Measurements from ENCODE around the gene CGREF1.
"Not testable (repeated sequence)": the region's sequence is repeated elsewhere in the genome, so short reads cannot be mapped to it uniquely, and the experiment has no call there.

CGREF1 gene

GRCh38 chr2:27086724-27087593, 32.0 kb downstream of the CGREF1 start, which contains the start of gene KHK:
TSS of gene KHK (plus strand) at chr2:27086772. CDS start at chr2:27087260, 488 bp downstream.
- DNase-seq = peak; percentile 76

- peak; percentile 95 for DNase-seq
These were observed 32.7 kb downstream of the CGREF1 start for GRCh38 chr2:27086090-27086723.

- peak; percentile 59 for DNase-seq
These were observed 33.2 kb downstream of the CGREF1 start for GRCh38 chr2:27085673-27086089.

GRCh38 chr2:27085062-27085672, 33.8 kb downstream of the CGREF1 start:
- no peak for DNase-seq

- DNase-seq = no peak
These were observed 34.4 kb downstream of the CGREF1 start for GRCh38 chr2:27084297-27085061.

DNA sequence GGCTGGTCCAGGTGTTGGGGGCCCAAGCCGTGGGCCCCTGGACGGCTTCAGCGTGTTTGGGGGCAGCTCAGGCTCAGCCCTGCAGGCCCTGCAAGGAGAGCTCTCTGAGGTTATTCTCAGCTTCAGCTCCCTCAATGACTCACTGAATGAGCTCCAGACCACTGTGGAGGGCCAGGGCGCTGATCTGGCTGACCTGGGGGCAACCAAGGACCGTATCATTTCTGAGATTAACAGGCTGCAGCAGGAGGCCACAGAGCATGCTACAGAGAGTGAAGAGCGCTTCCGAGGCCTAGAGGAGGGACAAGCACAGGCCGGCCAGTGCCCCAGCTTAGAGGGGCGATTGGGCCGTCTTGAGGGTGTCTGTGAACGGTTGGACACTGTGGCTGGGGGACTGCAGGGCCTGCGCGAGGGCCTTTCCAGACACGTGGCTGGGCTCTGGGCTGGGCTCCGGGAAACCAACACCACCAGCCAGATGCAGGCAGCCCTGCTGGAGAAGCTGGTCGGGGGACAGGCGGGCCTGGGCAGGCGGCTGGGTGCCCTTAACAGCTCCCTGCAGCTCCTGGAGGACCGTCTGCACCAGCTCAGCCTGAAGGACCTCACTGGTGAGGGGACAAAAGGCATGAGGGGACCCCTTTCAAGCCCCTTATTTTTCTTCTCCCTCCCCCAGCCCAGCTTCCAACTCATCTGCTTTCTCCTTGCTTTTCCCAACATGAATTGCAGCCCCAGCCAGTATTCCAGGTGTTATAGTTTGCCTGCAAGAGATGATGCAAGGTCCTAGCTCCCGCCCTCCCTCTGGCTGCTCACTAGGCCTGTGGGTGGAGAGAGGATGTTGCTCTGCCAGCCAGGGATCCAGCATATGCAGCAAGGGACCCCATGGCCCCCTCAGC, 35.3 kb downstream of the CGREF1 start:
- DNase-seq = no peak

DNA sequence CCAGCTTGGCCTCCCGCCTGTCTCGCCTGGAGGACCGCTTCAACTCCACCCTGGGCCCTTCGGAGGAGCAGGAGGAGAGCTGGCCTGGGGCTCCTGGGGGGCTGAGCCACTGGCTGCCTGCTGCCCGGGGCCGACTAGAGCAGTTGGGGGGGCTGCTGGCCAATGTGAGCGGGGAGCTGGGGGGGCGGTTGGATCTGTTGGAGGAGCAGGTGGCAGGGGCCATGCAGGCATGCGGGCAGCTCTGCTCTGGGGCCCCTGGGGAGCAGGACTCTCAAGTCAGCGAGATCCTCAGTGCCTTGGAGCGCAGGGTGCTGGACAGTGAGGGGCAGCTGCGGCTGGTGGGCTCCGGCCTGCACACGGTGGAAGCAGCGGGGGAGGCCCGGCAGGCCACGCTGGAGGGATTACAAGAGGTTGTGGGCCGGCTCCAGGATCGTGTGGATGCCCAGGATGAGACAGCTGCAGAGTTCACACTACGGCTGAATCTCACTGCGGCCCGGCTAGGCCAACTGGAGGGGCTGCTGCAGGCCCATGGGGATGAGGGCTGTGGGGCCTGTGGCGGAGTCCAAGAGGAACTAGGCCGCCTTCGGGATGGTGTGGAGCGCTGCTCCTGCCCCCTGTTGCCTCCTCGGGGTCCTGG, 36.0 kb downstream of the CGREF1 start:
- DNase-seq = no peak

GRCh38 chr2:27081984-27082772, 36.8 kb downstream of the CGREF1 start:
- DNase-seq = no peak

DNA sequence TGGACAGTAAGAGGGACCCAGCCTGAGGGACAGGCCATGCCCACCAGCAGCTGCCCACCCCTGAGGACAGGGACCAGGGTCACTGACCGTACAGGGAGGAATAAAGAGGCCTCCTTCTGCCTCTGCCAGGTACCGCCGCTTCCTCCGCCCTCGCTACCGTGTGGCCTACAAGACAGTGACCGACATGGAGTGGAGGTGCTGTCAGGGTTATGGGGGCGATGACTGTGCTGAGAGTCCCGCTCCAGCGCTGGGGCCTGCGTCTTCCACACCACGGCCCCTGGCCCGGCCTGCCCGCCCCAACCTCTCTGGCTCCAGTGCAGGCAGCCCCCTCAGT, 38.4 kb downstream of the CGREF1 start:
- no peak for DNase-seq

- DNase-seq = no peak
These were observed 38.8 kb downstream of the CGREF1 start for GRCh38 chr2:27080140-27080469.

- DNase-seq = peak; percentile 32
These were observed 39.4 kb downstream of the CGREF1 start for GRCh38 chr2:27079233-27080139.

- no peak for DNase-seq
These were observed 40.4 kb downstream of the CGREF1 start, which contains the start of gene EMILIN1 for GRCh38 chr2:27078267-27079194. TSS of gene EMILIN1 (plus strand) at chr2:27078615. CDS start at chr2:27079066, 451 bp downstream.

DNA sequence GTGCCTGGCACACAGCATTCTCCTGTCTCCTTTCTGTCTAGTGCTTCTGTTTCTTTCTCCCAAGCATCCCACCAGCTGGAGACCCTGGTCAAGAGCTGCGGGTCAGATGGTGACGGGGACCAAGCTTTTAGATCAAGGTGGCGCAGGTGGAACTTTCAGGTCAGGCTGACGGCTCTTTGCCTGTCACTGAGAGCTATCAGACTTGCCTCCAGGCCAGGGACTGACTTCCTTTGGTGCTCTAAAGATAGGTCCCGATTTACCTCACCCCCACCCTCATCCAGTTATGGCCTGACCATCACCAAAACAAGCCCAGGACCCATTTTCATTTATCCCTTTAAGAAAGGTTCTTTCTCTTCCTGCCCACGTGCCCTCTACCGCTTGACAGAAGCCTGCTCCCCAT, 41.7 kb downstream of the CGREF1 start:
- DNase-seq = no peak

GRCh38 chr2:27076323-27076722, 42.6 kb downstream of the CGREF1 start:
- no peak for DNase-seq

DNA sequence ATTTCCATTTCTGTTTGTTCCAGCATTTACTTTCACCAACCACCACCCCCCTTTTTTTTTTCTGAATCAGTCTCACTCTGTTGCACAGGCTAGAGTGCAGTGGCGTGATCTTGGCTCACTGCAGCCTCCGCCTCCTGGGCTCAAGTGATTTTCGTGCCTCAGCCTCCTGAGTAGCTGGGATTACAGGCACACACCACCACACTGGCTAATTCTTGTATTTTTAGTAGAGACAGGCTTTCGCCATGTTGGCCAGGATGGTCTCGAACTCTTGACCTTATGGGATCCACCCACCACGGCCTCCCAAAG, 43.4 kb downstream of the CGREF1 start:
- not testable (repeated sequence) for DNase-seq

- DNase-seq = peak; percentile 74
These were observed 44.0 kb downstream of the CGREF1 start for GRCh38 chr2:27074738-27075565.

DNA sequence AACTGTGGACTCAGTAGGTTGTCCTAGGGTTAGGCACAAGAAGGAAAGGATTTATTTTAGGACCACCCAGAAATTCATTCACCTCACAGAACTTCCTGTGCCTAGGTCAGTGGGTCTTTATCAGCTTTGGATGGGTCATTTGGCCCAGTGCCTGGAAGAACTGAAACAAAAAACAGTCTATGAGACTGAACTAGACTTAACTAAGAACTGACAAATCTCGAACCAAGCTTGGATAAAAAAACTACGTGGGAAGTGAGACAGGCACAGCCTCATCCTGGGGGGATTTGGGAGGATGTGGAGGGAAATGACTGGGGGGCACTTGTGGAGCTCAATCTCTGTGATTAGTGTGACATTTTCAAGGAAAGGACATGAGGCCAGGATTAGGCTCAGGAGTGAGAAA, 45.1 kb downstream of the CGREF1 start:
- DNase-seq = no peak

DNA sequence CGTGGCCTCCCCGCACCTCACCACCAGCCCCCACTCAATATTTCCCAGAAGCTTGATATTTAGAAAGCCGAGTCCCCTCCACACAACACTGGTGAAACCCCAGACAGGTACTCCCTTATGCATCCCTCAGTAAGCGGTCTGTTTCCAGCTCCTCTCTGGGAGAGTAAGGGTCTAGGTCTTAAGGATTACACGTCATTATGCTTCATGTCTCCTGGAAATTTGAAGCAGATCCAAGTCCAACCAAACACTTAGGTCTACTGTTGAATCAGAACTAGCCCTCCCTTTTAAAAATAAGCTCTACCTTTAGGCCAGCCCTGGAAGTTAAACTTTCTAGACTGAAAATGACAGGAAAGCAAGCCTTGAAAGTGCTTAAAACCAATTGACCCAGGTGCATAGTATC, 46.0 kb downstream of the CGREF1 start:
- no peak for DNase-seq

All from NCI-H82 (cell line).